ENCODE data around the gene CADM1.

DNA sequence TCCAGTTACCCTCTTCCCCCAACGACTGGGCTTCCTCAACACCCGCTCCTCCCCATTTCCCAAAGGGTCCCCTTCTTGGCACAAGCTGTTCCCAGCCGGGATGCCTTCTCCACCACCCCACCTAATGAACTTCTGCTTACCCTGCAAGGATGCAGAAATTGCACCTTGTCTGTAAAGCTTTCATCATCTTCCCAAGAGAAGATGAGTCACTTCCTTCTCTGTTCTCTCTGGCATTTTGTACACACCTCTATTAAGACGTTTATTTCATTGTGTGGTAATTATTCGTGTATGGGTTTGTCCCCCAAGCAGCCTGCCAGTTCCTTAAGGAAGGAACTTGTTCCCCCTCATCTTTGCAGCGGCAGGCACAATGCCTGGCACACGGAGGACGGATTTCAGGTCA is 351.1 kb downstream of the CADM1 start:
- TF ChIP-seq CTCF (IDR thresholded peaks at IDR 0.05) (no peak), POLR2A (IDR thresholded peaks at IDR 0.05) (no peak), EP300 (IDR thresholded peaks at IDR 0.05) (no peak)
